HEK293 (cell line): Measurements from ENCODE around the gene ITGA5.

Source experiments
- CTCF ChIA-PET: fragments of 350-600 bp; formaldehyde crosslinking; extraction: SDS; loops from one replicate; lab custom pipeline; 2021; ENCODE audit warnings: antibody characterized with exemption; lab: Yijun Ruan, JAX
- POLR2A ChIA-PET: fragments of 300-600 bp; formaldehyde crosslinking; extraction: SDS; loops from one replicate; lab custom pipeline; 2020; ENCODE audit warnings: antibody characterized with exemption, inconsistent platforms; lab: Yijun Ruan, JAX
- H3K27ac ChIP-seq: fragments of 200-500 bp; sonication (Bioruptor generic); 2 replicates; pipeline ENCODE4 v1.5.1; 2014; ENCODE audit warnings: low read depth, low read length, control low read depth, inconsistent platforms; ENCODE audit errors: extremely low read depth
- H3K36me3 ChIP-seq, 2 experiments: fragments of 200-500 bp in 1 of 2; sonication (Bioruptor generic) in 1 of 2; 1 replicate in 1 of 2; 2 replicates in 1 of 2; pipeline ENCODE4 v1.5.1; 2014 to 2017; ENCODE audit warnings: inconsistent platforms in 2 of 2, low read length in 2 of 2; ENCODE audit not compliant: control insufficient read depth in 2 of 2, insufficient read depth in 1 of 2
- H3K4me1 ChIP-seq: fragments of 200-500 bp; sonication (Bioruptor generic); 2 replicates; pipeline ENCODE4 v1.5.1; 2014; ENCODE audit warnings: mild to moderate bottlenecking, low read length, inconsistent platforms; ENCODE audit not compliant: control insufficient read depth, insufficient read depth
- H3K4me3 ChIP-seq: 2 replicates; pipeline ENCODE4 v1.5.1; 2011; ENCODE audit warnings: low read depth, mild to moderate bottlenecking, control low read depth, low read length, moderate library complexity
- H3K9me3 ChIP-seq: fragments of 200-500 bp; sonication (Bioruptor generic); 2 replicates; pipeline ENCODE4 v1.5.1; 2014; ENCODE audit warnings: low read depth, low read length, inconsistent platforms; ENCODE audit not compliant: control insufficient read depth, insufficient read depth
- GLIS2 ChIP-seq: fragments of 450-650 bp; formaldehyde crosslinking; IDR thresholded peaks from 2 replicates; pipeline ENCODE4 v1.5.1; 2016; ENCODE audit warnings: missing biosample characterization, missing genetic modification characterization
- IKZF3 ChIP-seq: fragments of 450-650 bp; IDR thresholded peaks from 2 replicates; pipeline ENCODE4 v1.5.0; 2018; ENCODE audit warnings: missing biosample characterization, mild to moderate bottlenecking, missing genetic modification characterization, moderate library complexity
- KLF1 ChIP-seq: fragments of 450-650 bp; formaldehyde crosslinking; IDR thresholded peaks from 2 replicates; pipeline ENCODE4 v1.5.1; 2016; ENCODE audit warnings: missing biosample characterization, missing genetic modification characterization
- PRDM1 ChIP-seq: fragments of 450-650 bp; formaldehyde crosslinking; IDR thresholded peaks from 2 replicates; pipeline ENCODE4; 2016; ENCODE audit warnings: missing biosample characterization, missing genetic modification characterization
- SP2 ChIP-seq: fragments of 450-650 bp; formaldehyde crosslinking; IDR thresholded peaks from 2 replicates; pipeline ENCODE4 v1.5.1; 2016; ENCODE audit warnings: missing biosample characterization, missing genetic modification characterization
- ZBTB17 ChIP-seq: fragments of 450-650 bp; formaldehyde crosslinking; IDR thresholded peaks from 2 replicates; pipeline ENCODE4 v1.5.1; 2016; ENCODE audit warnings: missing biosample characterization, missing genetic modification characterization
- ZBTB20 ChIP-seq: fragments of 450-650 bp; formaldehyde crosslinking; IDR thresholded peaks from 2 replicates; pipeline ENCODE4 v1.5.1; 2016; ENCODE audit warnings: missing biosample characterization, missing genetic modification characterization
- ZBTB21 ChIP-seq: fragments of 450-650 bp; formaldehyde crosslinking; IDR thresholded peaks from 2 replicates; pipeline ENCODE4 v1.5.1; 2017; ENCODE audit warnings: missing biosample characterization, missing genetic modification characterization
- ZBTB48 ChIP-seq: fragments of 450-650 bp; formaldehyde crosslinking; IDR thresholded peaks from 2 replicates; pipeline ENCODE4 v1.5.1; 2016; ENCODE audit warnings: missing biosample characterization, missing genetic modification characterization
- ZFP41 ChIP-seq: fragments of 450-650 bp; formaldehyde crosslinking; IDR thresholded peaks from 2 replicates; pipeline ENCODE4 v1.5.1; 2016; ENCODE audit warnings: missing biosample characterization, missing genetic modification characterization, borderline replicate concordance
- ZNF121 ChIP-seq: fragments of 450-650 bp; formaldehyde crosslinking; IDR thresholded peaks from 2 replicates; pipeline ENCODE4 v1.5.1; 2016; ENCODE audit warnings: missing biosample characterization, missing genetic modification characterization
- ZNF555 ChIP-seq: fragments of 450-650 bp; formaldehyde crosslinking; conservative IDR thresholded peaks from 2 replicates; pipeline ENCODE4 v1.5.1; 2017; ENCODE audit warnings: missing biosample characterization, mild to moderate bottlenecking, missing genetic modification characterization, inconsistent platforms
- ZNF621 ChIP-seq: fragments of 450-650 bp; formaldehyde crosslinking; IDR thresholded peaks from 2 replicates; pipeline ENCODE4 v1.5.1; 2017; ENCODE audit warnings: missing biosample characterization, missing genetic modification characterization
- ZNF776 ChIP-seq: fragments of 450-650 bp; formaldehyde crosslinking; IDR thresholded peaks from 2 replicates; pipeline ENCODE4 v1.5.0; 2017; ENCODE audit warnings: missing biosample characterization, missing genetic modification characterization, borderline replicate concordance
- ZNF785 ChIP-seq: fragments of 450-650 bp; formaldehyde crosslinking; IDR thresholded peaks from 2 replicates; pipeline ENCODE4 v1.5.1; 2016; ENCODE audit warnings: missing biosample characterization, missing genetic modification characterization
- TF ChIP-seq, protein P1 (sequence below): fragments of 450-650 bp; formaldehyde crosslinking; IDR thresholded peaks from 2 replicates; pipeline ENCODE4; 2016; ENCODE audit warnings: missing biosample characterization, missing genetic modification characterization
- TF ChIP-seq, protein P2 (sequence below): fragments of 450-650 bp; formaldehyde crosslinking; IDR thresholded peaks from 2 replicates; pipeline ENCODE4 v1.5.1; 2016; ENCODE audit warnings: missing biosample characterization, missing genetic modification characterization
- TF ChIP-seq, protein P3 (sequence below): fragments of 450-650 bp; formaldehyde crosslinking; IDR thresholded peaks from 2 replicates; pipeline ENCODE4 v1.5.1; 2017; ENCODE audit warnings: missing biosample characterization, missing genetic modification characterization
- TF ChIP-seq, protein P4 (sequence below): fragments of 450-650 bp; formaldehyde crosslinking; IDR thresholded peaks from 2 replicates; pipeline ENCODE4 v1.5.1; 2016; ENCODE audit warnings: missing biosample characterization, missing genetic modification characterization
- TF ChIP-seq, protein P5 (sequence below): fragments of 450-650 bp; formaldehyde crosslinking; IDR thresholded peaks from 2 replicates; pipeline ENCODE4 v1.5.1; 2016; ENCODE audit warnings: missing biosample characterization, missing genetic modification characterization
- TF ChIP-seq, protein P6 (sequence below): fragments of 450-650 bp; formaldehyde crosslinking; IDR thresholded peaks from 2 replicates; pipeline ENCODE4 v1.5.1; 2017; ENCODE audit warnings: missing biosample characterization, mild to moderate bottlenecking, missing genetic modification characterization, moderate library complexity

ITGA5 gene

GRCh38 chr12:54388237-54389133 lies 30.6 kb downstream of the ITGA5 start (continued):
- peak; percentile 32; the same call in 1 of the 2 replicates for TF ChIP-seq ZBTB20 (tag by site-specific recombination)
- TF ChIP-seq, protein P1, sequence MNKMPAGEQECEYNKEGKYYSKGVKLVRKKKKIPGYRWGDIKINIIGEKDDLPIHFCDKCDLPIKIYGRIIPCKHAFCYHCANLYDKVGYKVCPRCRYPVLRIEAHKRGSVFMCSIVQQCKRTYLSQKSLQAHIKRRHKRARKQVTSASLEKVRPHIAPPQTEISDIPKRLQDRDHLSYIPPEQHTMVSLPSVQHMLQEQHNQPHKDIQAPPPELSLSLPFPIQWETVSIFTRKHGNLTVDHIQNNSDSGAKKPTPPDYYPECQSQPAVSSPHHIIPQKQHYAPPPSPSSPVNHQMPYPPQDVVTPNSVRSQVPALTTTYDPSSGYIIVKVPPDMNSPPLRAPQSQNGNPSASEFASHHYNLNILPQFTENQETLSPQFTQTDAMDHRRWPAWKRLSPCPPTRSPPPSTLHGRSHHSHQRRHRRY (tag by site-specific recombination) = no peak
- no peak for TF ChIP-seq ZNF785 (tag by site-specific recombination)
- no peak for TF ChIP-seq ZNF555 (tag by site-specific recombination)
- TF ChIP-seq, protein P2, sequence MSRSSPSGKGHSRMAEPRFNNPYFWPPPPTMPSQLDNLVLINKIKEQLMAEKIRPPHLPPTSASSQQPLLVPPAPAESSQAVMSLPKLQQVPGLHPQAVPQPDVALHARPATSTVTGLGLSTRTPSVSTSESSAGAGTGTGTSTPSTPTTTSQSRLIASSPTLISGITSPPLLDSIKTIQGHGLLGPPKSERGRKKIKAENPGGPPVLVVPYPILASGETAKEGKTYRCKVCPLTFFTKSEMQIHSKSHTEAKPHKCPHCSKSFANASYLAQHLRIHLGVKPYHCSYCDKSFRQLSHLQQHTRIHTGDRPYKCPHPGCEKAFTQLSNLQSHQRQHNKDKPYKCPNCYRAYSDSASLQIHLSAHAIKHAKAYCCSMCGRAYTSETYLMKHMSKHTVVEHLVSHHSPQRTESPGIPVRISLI (tag by site-specific recombination) = no peak
- TF ChIP-seq KLF1 = peak; percentile 12; the same call in 1 of the 2 replicates
- TF ChIP-seq SP2 = peak; percentile 30
- TF ChIP-seq, protein P3, sequence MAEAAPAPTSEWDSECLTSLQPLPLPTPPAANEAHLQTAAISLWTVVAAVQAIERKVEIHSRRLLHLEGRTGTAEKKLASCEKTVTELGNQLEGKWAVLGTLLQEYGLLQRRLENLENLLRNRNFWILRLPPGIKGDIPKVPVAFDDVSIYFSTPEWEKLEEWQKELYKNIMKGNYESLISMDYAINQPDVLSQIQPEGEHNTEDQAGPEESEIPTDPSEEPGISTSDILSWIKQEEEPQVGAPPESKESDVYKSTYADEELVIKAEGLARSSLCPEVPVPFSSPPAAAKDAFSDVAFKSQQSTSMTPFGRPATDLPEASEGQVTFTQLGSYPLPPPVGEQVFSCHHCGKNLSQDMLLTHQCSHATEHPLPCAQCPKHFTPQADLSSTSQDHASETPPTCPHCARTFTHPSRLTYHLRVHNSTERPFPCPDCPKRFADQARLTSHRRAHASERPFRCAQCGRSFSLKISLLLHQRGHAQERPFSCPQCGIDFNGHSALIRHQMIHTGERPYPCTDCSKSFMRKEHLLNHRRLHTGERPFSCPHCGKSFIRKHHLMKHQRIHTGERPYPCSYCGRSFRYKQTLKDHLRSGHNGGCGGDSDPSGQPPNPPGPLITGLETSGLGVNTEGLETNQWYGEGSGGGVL (tag by site-specific recombination) = no peak
- TF ChIP-seq GLIS2 (tag by site-specific recombination) = 0 out of 2 replicates have a peak, but pooled peaks have one; percentile 11
- TF ChIP-seq ZBTB17 = peak; percentile 36; the same call in 1 of the 2 replicates
- TF ChIP-seq, protein P4, sequence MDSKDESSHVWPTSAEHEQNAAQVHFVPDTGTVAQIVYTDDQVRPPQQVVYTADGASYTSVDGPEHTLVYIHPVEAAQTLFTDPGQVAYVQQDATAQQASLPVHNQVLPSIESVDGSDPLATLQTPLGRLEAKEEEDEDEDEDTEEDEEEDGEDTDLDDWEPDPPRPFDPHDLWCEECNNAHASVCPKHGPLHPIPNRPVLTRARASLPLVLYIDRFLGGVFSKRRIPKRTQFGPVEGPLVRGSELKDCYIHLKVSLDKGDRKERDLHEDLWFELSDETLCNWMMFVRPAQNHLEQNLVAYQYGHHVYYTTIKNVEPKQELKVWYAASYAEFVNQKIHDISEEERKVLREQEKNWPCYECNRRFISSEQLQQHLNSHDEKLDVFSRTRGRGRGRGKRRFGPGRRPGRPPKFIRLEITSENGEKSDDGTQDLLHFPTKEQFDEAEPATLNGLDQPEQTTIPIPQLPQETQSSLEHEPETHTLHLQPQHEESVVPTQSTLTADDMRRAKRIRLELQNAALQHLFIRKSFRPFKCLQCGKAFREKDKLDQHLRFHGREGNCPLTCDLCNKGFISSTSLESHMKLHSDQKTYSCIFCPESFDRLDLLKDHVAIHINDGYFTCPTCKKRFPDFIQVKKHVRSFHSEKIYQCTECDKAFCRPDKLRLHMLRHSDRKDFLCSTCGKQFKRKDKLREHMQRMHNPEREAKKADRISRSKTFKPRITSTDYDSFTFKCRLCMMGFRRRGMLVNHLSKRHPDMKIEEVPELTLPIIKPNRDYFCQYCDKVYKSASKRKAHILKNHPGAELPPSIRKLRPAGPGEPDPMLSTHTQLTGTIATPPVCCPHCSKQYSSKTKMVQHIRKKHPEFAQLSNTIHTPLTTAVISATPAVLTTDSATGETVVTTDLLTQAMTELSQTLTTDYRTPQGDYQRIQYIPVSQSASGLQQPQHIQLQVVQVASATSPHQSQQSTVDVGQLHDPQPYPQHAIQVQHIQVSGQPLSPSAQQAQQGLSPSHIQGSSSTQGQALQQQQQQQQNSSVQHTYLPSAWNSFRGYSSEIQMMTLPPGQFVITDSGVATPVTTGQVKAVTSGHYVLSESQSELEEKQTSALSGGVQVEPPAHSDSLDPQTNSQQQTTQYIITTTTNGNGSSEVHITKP (tag by site-specific recombination) = peak; percentile 72
- TF ChIP-seq ZNF621 (tag by site-specific recombination) = no peak
- TF ChIP-seq ZBTB21 (tag by site-specific recombination) = 0 out of 2 replicates have a peak, but pooled peaks have one; percentile 18
- no peak for TF ChIP-seq ZNF776 (tag by site-specific recombination)

- Histone ChIP-seq H3K27ac (peak overlapping the region; percentile 44; the same call in 1 of the 2 replicates), H3K36me3 (peaks cover 0 to 25% of the 10 kb centered on the region in 2 experiments; a peak in 1 of 3 replicates), H3K9me3 (no peaks in the 10 kb centered on the region), H3K4me1 (peaks cover 27% of the 10 kb centered on the region), H3K4me3 (no peak overlapping the region)
- POLR2A ChIA-PET = interaction anchor here (1.1 to 1.5 kb wide), 3 partner anchors 15 to 28 kb away, joined by 3 to 8 read pairs (median 3); no protein-coding TSS in a partner anchor
- CTCF ChIA-PET = interaction anchor here (0.6 to 5.3 kb wide), 10 partner anchors 8 to 173 kb away, joined by 3 to 38 read pairs (median 7); no protein-coding TSS in a partner anchor
- TF ChIP-seq, protein P5, sequence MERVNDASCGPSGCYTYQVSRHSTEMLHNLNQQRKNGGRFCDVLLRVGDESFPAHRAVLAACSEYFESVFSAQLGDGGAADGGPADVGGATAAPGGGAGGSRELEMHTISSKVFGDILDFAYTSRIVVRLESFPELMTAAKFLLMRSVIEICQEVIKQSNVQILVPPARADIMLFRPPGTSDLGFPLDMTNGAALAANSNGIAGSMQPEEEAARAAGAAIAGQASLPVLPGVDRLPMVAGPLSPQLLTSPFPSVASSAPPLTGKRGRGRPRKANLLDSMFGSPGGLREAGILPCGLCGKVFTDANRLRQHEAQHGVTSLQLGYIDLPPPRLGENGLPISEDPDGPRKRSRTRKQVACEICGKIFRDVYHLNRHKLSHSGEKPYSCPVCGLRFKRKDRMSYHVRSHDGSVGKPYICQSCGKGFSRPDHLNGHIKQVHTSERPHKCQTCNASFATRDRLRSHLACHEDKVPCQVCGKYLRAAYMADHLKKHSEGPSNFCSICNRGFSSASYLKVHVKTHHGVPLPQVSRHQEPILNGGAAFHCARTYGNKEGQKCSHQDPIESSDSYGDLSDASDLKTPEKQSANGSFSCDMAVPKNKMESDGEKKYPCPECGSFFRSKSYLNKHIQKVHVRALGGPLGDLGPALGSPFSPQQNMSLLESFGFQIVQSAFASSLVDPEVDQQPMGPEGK (tag by site-specific recombination) = peak; percentile 39; the same call in 1 of the 2 replicates
- TF ChIP-seq PRDM1 (tag by site-specific recombination) (no peak), ZFP41 (tag by site-specific recombination) (no peak), ZNF121 (tag by site-specific recombination) (no peak), IKZF3 (tag by site-specific recombination) (peak; percentile 6; the same call in 1 of the 2 replicates), KLF1 (no peak), ZBTB48 (peak; percentile 24; the same call in 1 of the 2 replicates)
- TF ChIP-seq, protein P6, sequence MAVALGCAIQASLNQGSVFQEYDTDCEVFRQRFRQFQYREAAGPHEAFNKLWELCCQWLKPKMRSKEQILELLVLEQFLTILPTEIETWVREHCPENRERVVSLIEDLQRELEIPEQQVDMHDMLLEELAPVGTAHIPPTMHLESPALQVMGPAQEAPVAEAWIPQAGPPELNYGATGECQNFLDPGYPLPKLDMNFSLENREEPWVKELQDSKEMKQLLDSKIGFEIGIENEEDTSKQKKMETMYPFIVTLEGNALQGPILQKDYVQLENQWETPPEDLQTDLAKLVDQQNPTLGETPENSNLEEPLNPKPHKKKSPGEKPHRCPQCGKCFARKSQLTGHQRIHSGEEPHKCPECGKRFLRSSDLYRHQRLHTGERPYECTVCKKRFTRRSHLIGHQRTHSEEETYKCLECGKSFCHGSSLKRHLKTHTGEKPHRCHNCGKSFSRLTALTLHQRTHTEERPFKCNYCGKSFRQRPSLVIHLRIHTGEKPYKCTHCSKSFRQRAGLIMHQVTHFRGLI (tag by site-specific recombination) = no peak
These were observed 32.0 kb downstream of the ITGA5 start for GRCh38 chr12:54387114-54387467.
